Liver (tissue), 9 donors: ENCODE data around the gene ASCL3. TPM values are rescaled to one million over a fixed set of nuclear protein-coding genes. Genes with fewer than 3 reads are reported as not detected.

Experiments used
- DNase-seq: peaks from one replicate; pipeline ENCODE4 v3.0.0-alpha.2; 2017; ENCODE audit warnings: low spot score
- H3K27ac ChIP-seq, 2 donors: one replicate each; pipeline ENCODE4 v1.7.0; 2013; ENCODE audit warnings: inconsistent platforms in 2 of 2, low read length in 2 of 2, control low read depth in 1 of 2, low read depth in 1 of 2, mild to moderate bottlenecking in 1 of 2
- H3K27me3 ChIP-seq, 4 donors: one replicate each; pipeline versions ENCODE4 v1.6.1 to v1.7.0; 2013; ENCODE audit warnings: low read length in 3 of 4, inconsistent platforms in 1 of 4, mild to moderate bottlenecking in 1 of 4, moderate library complexity in 1 of 4; ENCODE audit not compliant: control insufficient read depth in 4 of 4, insufficient read depth in 4 of 4
- H3K36me3 ChIP-seq, 4 donors: one replicate each; pipeline versions ENCODE4 v1.6.1 to v1.7.0; 2013; ENCODE audit warnings: low read length in 3 of 4, mild to moderate bottlenecking in 3 of 4, low read depth in 1 of 4, moderate library complexity in 1 of 4; ENCODE audit not compliant: control insufficient read depth in 4 of 4, insufficient read depth in 3 of 4
- H3K4me1 ChIP-seq, 4 donors: one replicate each; pipeline versions ENCODE4 v1.6.1 to v1.7.0; 2013; ENCODE audit warnings: low read length in 3 of 4, mild to moderate bottlenecking in 3 of 4, moderate library complexity in 1 of 4; ENCODE audit not compliant: control insufficient read depth in 4 of 4, insufficient read depth in 4 of 4
- H3K4me3 ChIP-seq, 3 donors: one replicate each; pipeline versions ENCODE4 v1.6.1 to v1.7.0; 2013; ENCODE audit warnings: low read length in 3 of 3, control low read depth in 1 of 3, low read depth in 1 of 3, mild to moderate bottlenecking in 1 of 3
- H3K9ac ChIP-seq, 2 donors: one replicate each; pipeline ENCODE4 v1.7.0; 2013; ENCODE audit warnings: low read length in 2 of 2, mild to moderate bottlenecking in 2 of 2, moderate library complexity in 2 of 2, control low read depth in 1 of 2, low read depth in 1 of 2
- H3K9me3 ChIP-seq, 4 donors: one replicate each; pipeline versions ENCODE4 v1.6.1 to v1.7.0; 2013; ENCODE audit warnings: low read length in 3 of 4; ENCODE audit not compliant: control insufficient read depth in 4 of 4
- EGR1 ChIP-seq, 2 donors: IDR thresholded peaks; 2 replicates each; pipeline ENCODE4 v1.6.1; 2016 to 2018; ENCODE audit warnings: antibody characterized with exemption in 2 of 2, low read depth in 2 of 2
- FOXA1 ChIP-seq: IDR thresholded peaks from 2 replicates; pipeline ENCODE4 v1.6.1; 2016; ENCODE audit warnings: antibody characterized with exemption
- GABPA ChIP-seq, 2 donors: IDR thresholded peaks in 1 of 2; conservative IDR thresholded peaks in 1 of 2; 2 replicates each; pipeline ENCODE4 v1.6.1; 2016; ENCODE audit warnings: antibody characterized with exemption in 2 of 2, mild to moderate bottlenecking in 1 of 2, moderate library complexity in 1 of 2
- HNF4A ChIP-seq, 2 donors: conservative IDR thresholded peaks; 2 replicates each; pipeline ENCODE4 v1.6.1; 2016; ENCODE audit warnings: antibody characterized with exemption in 2 of 2, mild to moderate bottlenecking in 2 of 2
- HNF4G ChIP-seq: IDR thresholded peaks from 2 replicates; pipeline ENCODE4 v1.6.1; 2016; ENCODE audit warnings: antibody characterized with exemption
- JUND ChIP-seq, 2 donors: IDR thresholded peaks; 2 replicates each; pipeline ENCODE4 v1.6.1; 2016; ENCODE audit warnings: antibody characterized with exemption in 2 of 2
- NR2F2 ChIP-seq: IDR thresholded peaks from 2 replicates; pipeline ENCODE4 v1.6.1; 2016; ENCODE audit warnings: antibody characterized with exemption
- RAD21 ChIP-seq, 2 donors: IDR thresholded peaks; 2 replicates each; pipeline ENCODE4 v1.6.1; 2016; ENCODE audit warnings: antibody characterized with exemption in 2 of 2, mild to moderate bottlenecking in 2 of 2
- RXRA ChIP-seq, 2 donors: IDR thresholded peaks; 2 replicates each; pipeline ENCODE4 v1.6.1; 2017 to 2018; ENCODE audit warnings: antibody characterized with exemption in 2 of 2, mild to moderate bottlenecking in 1 of 2
- SP1 ChIP-seq: IDR thresholded peaks from 2 replicates; pipeline ENCODE4 v1.6.1; 2018; ENCODE audit warnings: antibody characterized with exemption, mild to moderate bottlenecking
- TAF1 ChIP-seq: conservative IDR thresholded peaks from 2 replicates; pipeline ENCODE4 v1.6.1; 2016; ENCODE audit warnings: antibody characterized with exemption, mild to moderate bottlenecking
- YY1 ChIP-seq: IDR thresholded peaks from 2 replicates; pipeline ENCODE4 v1.6.1; 2016; ENCODE audit warnings: antibody characterized with exemption, mild to moderate bottlenecking
- WGBS: extraction: QIAGEN DNeasy Blood & Tissue Kit; methylation state at CpG from one replicate; pipeline ENCODE4 v1.1.7; 2013; 5-methylcytosine and 5-hydroxymethylcytosine counted together
- polyA plus RNA-seq, 2 donors: library from polyadenylated mRNA; stranded (reverse) in 1 of 2; unstranded in 1 of 2; fragments of 200-250 nt in 1 of 2; fragments of >200 nt in 1 of 2; fragmentation: Nextera tagmentation in 1 of 2; extraction: Ambion mirVana in 1 of 2; gene quantifications; one replicate each; pipeline versions ENCODE4 v1.2.1 to v1.2.3, GENCODE V29; 2013 to 2015
- total RNA-seq, 2 donors: library from RNA; depleted of rRNA; stranded (reverse); fragments of >200 nt; gene quantifications; one replicate each; pipeline ENCODE4 v1.2.3, GENCODE V29; 2014
- TF ChIP-seq, protein P1 (sequence below): IDR thresholded peaks from 2 replicates; pipeline ENCODE4 v1.6.1; 2016; ENCODE audit warnings: antibody characterized with exemption
- TF ChIP-seq, protein P2 (sequence below): fragments of 150-350 bp; IDR thresholded peaks from 2 replicates; pipeline ENCODE4 v1.5.1; 2017; ENCODE audit warnings: improper control_type of control experiment, low read depth, low read length; ENCODE audit not compliant: missing input control
- TF ChIP-seq, protein P3 (sequence below): IDR thresholded peaks from 2 replicates; pipeline ENCODE4 v1.6.1; 2016; ENCODE audit warnings: antibody characterized with exemption
- TF ChIP-seq, protein P4 (sequence below): IDR thresholded peaks from 2 replicates; pipeline ENCODE4 v1.6.1; 2016; ENCODE audit warnings: antibody characterized with exemption, mild to moderate bottlenecking
- TF ChIP-seq, protein P5 (sequence below): IDR thresholded peaks from 2 replicates; pipeline ENCODE4 v1.6.1; 2016; ENCODE audit warnings: antibody characterized with exemption
- donor health status: healthy.
- donor health status: healthy.
- donor health status: healthy.
- donor health status: healthy.
- donor health status: healthy.

Gene ASCL3
- total and polyA plus RNA-seq, 4 donors: not detected

DNA sequence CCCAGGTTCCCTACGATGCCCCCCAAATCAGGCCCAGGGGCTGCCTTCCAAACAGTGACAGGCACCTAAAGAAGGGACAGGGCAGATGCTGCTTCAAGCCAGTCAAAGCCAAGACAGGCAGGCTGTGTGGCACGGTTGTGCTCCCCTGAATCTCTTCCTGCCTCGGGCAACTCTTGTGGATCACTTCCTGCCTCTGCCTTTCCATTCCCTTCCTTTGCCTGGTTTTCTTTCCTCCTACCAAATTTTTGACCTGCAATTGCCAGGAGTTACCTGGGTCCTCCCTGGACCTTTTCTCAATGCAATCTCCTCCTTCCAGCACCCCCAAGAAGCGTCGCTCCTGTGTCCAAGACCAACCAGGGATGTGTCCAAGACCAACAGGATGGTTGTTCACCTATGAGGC is 15.6 kb downstream of the ASCL3 start:
- WGBS: 90% methylated on average over 5 of the region's 5 CpGs
- Histone ChIP-seq H3K9me3 (no peaks in the 10 kb centered on the region), H3K9ac (no peak overlapping the region), H3K4me1 (no peaks in the 10 kb centered on the region), H3K4me3 (no peak overlapping the region), H3K27ac (no peak overlapping the region), H3K36me3 (peaks cover 0 to 5% (median 2%) of the 10 kb centered on the region in 4 donors), H3K27me3 (no peaks in the 10 kb centered on the region)
- DNase-seq: no peak
- TF ChIP-seq SP1: no peak
- TF ChIP-seq HNF4A (conservative IDR thresholded peaks at IDR 0.05): no peak

DNA sequence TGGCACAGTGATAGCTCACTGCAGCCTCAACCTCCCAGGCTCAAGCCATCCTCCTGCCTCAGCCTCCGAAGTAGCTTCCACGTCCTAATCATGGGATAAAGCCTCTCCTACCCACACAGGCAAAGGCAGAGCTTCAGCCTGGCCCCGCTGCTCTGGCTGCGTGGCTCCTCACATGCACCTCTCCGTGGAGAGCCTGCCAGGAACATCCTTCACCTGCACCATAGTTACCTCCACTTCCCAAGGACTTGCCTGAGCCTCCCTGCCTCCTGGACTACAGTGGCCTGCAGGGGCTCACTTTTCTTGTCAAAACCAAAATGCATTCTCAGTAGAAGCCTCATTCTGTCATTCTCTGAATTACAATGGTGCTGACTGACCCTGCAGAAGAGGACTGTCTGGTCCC is 16.6 kb downstream of the ASCL3 start:
- Histone ChIP-seq H3K9ac (no peak overlapping the region), H3K27ac (no peak overlapping the region), H3K36me3 (peaks cover 0 to 15% (median 4%) of the 10 kb centered on the region in 4 donors), H3K4me3 (no peak overlapping the region), H3K4me1 (no peaks in the 10 kb centered on the region), H3K27me3 (no peaks in the 10 kb centered on the region), H3K9me3 (no peaks in the 10 kb centered on the region)
- no peak for TF ChIP-seq HNF4A (conservative IDR thresholded peaks at IDR 0.05)
- TF ChIP-seq, protein P1, sequence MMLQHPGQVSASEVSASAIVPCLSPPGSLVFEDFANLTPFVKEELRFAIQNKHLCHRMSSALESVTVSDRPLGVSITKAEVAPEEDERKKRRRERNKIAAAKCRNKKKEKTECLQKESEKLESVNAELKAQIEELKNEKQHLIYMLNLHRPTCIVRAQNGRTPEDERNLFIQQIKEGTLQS: no peak
- no peak for TF ChIP-seq RAD21 (IDR thresholded peaks at IDR 0.05)
- TF ChIP-seq, protein P2, sequence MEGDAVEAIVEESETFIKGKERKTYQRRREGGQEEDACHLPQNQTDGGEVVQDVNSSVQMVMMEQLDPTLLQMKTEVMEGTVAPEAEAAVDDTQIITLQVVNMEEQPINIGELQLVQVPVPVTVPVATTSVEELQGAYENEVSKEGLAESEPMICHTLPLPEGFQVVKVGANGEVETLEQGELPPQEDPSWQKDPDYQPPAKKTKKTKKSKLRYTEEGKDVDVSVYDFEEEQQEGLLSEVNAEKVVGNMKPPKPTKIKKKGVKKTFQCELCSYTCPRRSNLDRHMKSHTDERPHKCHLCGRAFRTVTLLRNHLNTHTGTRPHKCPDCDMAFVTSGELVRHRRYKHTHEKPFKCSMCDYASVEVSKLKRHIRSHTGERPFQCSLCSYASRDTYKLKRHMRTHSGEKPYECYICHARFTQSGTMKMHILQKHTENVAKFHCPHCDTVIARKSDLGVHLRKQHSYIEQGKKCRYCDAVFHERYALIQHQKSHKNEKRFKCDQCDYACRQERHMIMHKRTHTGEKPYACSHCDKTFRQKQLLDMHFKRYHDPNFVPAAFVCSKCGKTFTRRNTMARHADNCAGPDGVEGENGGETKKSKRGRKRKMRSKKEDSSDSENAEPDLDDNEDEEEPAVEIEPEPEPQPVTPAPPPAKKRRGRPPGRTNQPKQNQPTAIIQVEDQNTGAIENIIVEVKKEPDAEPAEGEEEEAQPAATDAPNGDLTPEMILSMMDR: no peak
- TF ChIP-seq, protein P3, sequence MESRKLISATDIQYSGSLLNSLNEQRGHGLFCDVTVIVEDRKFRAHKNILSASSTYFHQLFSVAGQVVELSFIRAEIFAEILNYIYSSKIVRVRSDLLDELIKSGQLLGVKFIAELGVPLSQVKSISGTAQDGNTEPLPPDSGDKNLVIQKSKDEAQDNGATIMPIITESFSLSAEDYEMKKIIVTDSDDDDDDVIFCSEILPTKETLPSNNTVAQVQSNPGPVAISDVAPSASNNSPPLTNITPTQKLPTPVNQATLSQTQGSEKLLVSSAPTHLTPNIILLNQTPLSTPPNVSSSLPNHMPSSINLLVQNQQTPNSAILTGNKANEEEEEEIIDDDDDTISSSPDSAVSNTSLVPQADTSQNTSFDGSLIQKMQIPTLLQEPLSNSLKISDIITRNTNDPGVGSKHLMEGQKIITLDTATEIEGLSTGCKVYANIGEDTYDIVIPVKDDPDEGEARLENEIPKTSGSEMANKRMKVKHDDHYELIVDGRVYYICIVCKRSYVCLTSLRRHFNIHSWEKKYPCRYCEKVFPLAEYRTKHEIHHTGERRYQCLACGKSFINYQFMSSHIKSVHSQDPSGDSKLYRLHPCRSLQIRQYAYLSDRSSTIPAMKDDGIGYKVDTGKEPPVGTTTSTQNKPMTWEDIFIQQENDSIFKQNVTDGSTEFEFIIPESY: no peak
- TF ChIP-seq TAF1: no peak
- TF ChIP-seq HNF4G: no peak
- TF ChIP-seq FOXA1: no peak
- no peak for TF ChIP-seq NR2F2
- TF ChIP-seq SP1: no peak
- TF ChIP-seq EGR1 (IDR thresholded peaks at IDR 0.05; ENCODE audit: low read depth in 2 of 2): no peak
- 96% methylated on average over 5 of the region's 5 CpGs for WGBS
- no peak for DNase-seq

DNA sequence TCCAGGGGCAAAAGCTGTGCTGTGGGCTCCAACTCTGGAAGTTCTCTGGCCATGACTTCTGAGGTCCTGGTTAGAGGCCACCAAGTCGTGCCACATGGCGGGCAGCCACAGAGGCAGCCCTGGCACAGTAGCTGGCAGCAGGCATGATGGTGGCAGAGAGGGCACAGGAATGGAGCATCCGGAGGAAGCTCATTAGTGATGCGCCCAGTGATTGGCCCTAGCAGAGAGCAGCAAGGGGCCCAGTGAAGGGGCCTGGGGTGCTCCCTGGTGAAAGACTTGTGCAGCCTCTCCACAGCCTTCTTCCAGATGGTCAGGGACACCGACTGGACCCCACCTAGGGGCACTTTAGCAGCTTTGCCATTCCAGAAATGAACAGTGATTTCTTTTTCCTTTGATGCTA is 17.1 kb downstream of the ASCL3 start:
- no peaks in the 10 kb centered on the region for H3K27me3 ChIP-seq
- TF ChIP-seq, protein P4, sequence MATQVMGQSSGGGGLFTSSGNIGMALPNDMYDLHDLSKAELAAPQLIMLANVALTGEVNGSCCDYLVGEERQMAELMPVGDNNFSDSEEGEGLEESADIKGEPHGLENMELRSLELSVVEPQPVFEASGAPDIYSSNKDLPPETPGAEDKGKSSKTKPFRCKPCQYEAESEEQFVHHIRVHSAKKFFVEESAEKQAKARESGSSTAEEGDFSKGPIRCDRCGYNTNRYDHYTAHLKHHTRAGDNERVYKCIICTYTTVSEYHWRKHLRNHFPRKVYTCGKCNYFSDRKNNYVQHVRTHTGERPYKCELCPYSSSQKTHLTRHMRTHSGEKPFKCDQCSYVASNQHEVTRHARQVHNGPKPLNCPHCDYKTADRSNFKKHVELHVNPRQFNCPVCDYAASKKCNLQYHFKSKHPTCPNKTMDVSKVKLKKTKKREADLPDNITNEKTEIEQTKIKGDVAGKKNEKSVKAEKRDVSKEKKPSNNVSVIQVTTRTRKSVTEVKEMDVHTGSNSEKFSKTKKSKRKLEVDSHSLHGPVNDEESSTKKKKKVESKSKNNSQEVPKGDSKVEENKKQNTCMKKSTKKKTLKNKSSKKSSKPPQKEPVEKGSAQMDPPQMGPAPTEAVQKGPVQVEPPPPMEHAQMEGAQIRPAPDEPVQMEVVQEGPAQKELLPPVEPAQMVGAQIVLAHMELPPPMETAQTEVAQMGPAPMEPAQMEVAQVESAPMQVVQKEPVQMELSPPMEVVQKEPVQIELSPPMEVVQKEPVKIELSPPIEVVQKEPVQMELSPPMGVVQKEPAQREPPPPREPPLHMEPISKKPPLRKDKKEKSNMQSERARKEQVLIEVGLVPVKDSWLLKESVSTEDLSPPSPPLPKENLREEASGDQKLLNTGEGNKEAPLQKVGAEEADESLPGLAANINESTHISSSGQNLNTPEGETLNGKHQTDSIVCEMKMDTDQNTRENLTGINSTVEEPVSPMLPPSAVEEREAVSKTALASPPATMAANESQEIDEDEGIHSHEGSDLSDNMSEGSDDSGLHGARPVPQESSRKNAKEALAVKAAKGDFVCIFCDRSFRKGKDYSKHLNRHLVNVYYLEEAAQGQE: no peak
- TF ChIP-seq, protein P5, sequence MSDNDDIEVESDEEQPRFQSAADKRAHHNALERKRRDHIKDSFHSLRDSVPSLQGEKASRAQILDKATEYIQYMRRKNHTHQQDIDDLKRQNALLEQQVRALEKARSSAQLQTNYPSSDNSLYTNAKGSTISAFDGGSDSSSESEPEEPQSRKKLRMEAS: no peak
- no peak for TF ChIP-seq RXRA (IDR thresholded peaks at IDR 0.05)
- TF ChIP-seq RAD21 (IDR thresholded peaks at IDR 0.05): no peak
- TF ChIP-seq HNF4G: no peak
- TF ChIP-seq TAF1: no peak
- TF ChIP-seq NR2F2: no peak
- TF ChIP-seq JUND (IDR thresholded peaks at IDR 0.05): no peak
- TF ChIP-seq, protein P1: no peak
- TF ChIP-seq, protein P3: no peak
- TF ChIP-seq HNF4A (conservative IDR thresholded peaks at IDR 0.05): no peak
- no peak for TF ChIP-seq FOXA1
- no peak for TF ChIP-seq GABPA (IDR thresholded peaks at IDR 0.05 in 1 of 2, conservative IDR thresholded peaks at IDR 0.05 in 1 of 2)
- no peak for TF ChIP-seq YY1
- no peak overlapping the region for H3K4me3 ChIP-seq
- no peak for DNase-seq
- H3K9ac ChIP-seq: no peak overlapping the region
- H3K27ac ChIP-seq: no peak overlapping the region
- H3K9me3 ChIP-seq: no peaks in the 10 kb centered on the region
- H3K4me1 ChIP-seq: no peaks in the 10 kb centered on the region
- H3K36me3 ChIP-seq: peaks cover 0 to 19% (median 6%) of the 10 kb centered on the region in 4 donors
- WGBS: 95% methylated on average over 5 of the region's 5 CpGs
